Measurements from ENCODE around the gene DNAJC19. TPM values are rescaled to one million over a fixed set of nuclear protein-coding genes. Genes with fewer than 3 reads are reported as not detected.
"Not testable (repeated sequence)": the region's sequence is repeated elsewhere in the genome, so short reads cannot be mapped to it uniquely, and the experiment has no call there.

The DNAJC19 gene
- total RNA-seq, 1 donor from 2014 or later = 63.0 TPM

GRCh38 chr3:180987344-180987743 lies 2.2 kb downstream of the DNAJC19 start:
- TF ChIP-seq CTCF (conservative IDR thresholded peaks at IDR 0.05) = no peak
- no peak overlapping the region for H3K27ac Mint-ChIP-seq (ENCODE audit: unreplicated experiment)
- peak overlapping the region; percentile 81 for H3K4me3 Mint-ChIP-seq
- DNase-seq (ENCODE audit: low read depth, low spot score) = no peak
- H3K27me3 Mint-ChIP-seq (ENCODE audit: low read depth) = peaks cover 20% of the 10 kb centered on the region
- H3K4me1 Mint-ChIP-seq = peaks cover 23% of the 10 kb centered on the region
- H3K9me3 Mint-ChIP-seq = no peaks in the 10 kb centered on the region
- peaks cover 2% of the 10 kb centered on the region for H3K36me3 Mint-ChIP-seq (ENCODE audit: low read depth)

- not testable (repeated sequence) for H3K36me3 Mint-ChIP-seq (ENCODE audit: low read depth); H3K27ac Mint-ChIP-seq (ENCODE audit: unreplicated experiment); H3K9me3 Mint-ChIP-seq; DNase-seq (ENCODE audit: low read depth, low spot score)
- H3K27me3 Mint-ChIP-seq (ENCODE audit: low read depth) = peaks cover 11% of the 10 kb centered on the region
- H3K4me3 Mint-ChIP-seq = peak overlapping the region; percentile 36
- peaks cover 23% of the 10 kb centered on the region for H3K4me1 Mint-ChIP-seq
Measured at GRCh38 chr3:180986366-180986765, 3.2 kb downstream of the DNAJC19 start.

GRCh38 chr3:180983136-180983535 lies 6.4 kb downstream of the DNAJC19 start:
- Mint-ChIP-seq H3K4me1 (peaks cover 9% of the 10 kb centered on the region), H3K27ac (ENCODE audit: unreplicated experiment) (no peak overlapping the region), H3K9me3 (no peaks in the 10 kb centered on the region), H3K36me3 (ENCODE audit: low read depth) (peaks cover 2% of the 10 kb centered on the region), H3K27me3 (ENCODE audit: low read depth) (no peaks in the 10 kb centered on the region), H3K4me3 (no peak overlapping the region)
- no peak for TF ChIP-seq CTCF (conservative IDR thresholded peaks at IDR 0.05)
- DNase-seq (ENCODE audit: low read depth, low spot score) = no peak

GRCh38 chr3:180981912-180982311 lies 7.6 kb downstream of the DNAJC19 start:
- no peak for DNase-seq (ENCODE audit: low read depth, low spot score)
- Mint-ChIP-seq H3K9me3 (no peaks in the 10 kb centered on the region), H3K27me3 (ENCODE audit: low read depth) (no peaks in the 10 kb centered on the region), H3K27ac (ENCODE audit: unreplicated experiment) (no peak overlapping the region), H3K36me3 (ENCODE audit: low read depth) (peaks cover 2% of the 10 kb centered on the region), H3K4me1 (peaks cover 3% of the 10 kb centered on the region), H3K4me3 (no peak overlapping the region)
- no peak for TF ChIP-seq CTCF (conservative IDR thresholded peaks at IDR 0.05)

GRCh38 chr3:180980611-180981010 lies 8.9 kb downstream of the DNAJC19 start:
- H3K36me3 Mint-ChIP-seq (ENCODE audit: low read depth) = no peaks in the 10 kb centered on the region
- no peaks in the 10 kb centered on the region for H3K9me3 Mint-ChIP-seq
- no peaks in the 10 kb centered on the region for H3K27me3 Mint-ChIP-seq (ENCODE audit: low read depth)
- H3K4me3 Mint-ChIP-seq = no peak overlapping the region
- H3K4me1 Mint-ChIP-seq = no peaks in the 10 kb centered on the region
- DNase-seq (ENCODE audit: low read depth, low spot score) = no peak
- H3K27ac Mint-ChIP-seq (ENCODE audit: unreplicated experiment) = no peak overlapping the region
- no peak for TF ChIP-seq CTCF (conservative IDR thresholded peaks at IDR 0.05)

- Mint-ChIP-seq H3K4me1 (no peaks in the 10 kb centered on the region), H3K27me3 (ENCODE audit: low read depth) (no peaks in the 10 kb centered on the region), H3K36me3 (ENCODE audit: low read depth) (no peaks in the 10 kb centered on the region), H3K4me3 (no peak overlapping the region), H3K9me3 (no peaks in the 10 kb centered on the region), H3K27ac (ENCODE audit: unreplicated experiment) (no peak overlapping the region)
- no peak for DNase-seq (ENCODE audit: low read depth, low spot score)
- no peak for TF ChIP-seq CTCF (conservative IDR thresholded peaks at IDR 0.05)
Measured at GRCh38 chr3:180979961-180980360, 9.6 kb downstream of the DNAJC19 start.

All from neural crest cell (in vitro differentiated cells).